Fibroblast of skin of left biceps (primary cell): ENCODE data around the gene PLOD1.
"Not testable (repeated sequence)": the region's sequence is repeated elsewhere in the genome, so short reads cannot be mapped to it uniquely, and the experiment has no call there.

Experiments
- DNase-seq, 2 experiments: peaks; one replicate each; pipeline ENCODE4 v3.0.0-alpha.2; 2013; ENCODE audit warnings: low read depth in 2 of 2

PLOD1 gene

DNA sequence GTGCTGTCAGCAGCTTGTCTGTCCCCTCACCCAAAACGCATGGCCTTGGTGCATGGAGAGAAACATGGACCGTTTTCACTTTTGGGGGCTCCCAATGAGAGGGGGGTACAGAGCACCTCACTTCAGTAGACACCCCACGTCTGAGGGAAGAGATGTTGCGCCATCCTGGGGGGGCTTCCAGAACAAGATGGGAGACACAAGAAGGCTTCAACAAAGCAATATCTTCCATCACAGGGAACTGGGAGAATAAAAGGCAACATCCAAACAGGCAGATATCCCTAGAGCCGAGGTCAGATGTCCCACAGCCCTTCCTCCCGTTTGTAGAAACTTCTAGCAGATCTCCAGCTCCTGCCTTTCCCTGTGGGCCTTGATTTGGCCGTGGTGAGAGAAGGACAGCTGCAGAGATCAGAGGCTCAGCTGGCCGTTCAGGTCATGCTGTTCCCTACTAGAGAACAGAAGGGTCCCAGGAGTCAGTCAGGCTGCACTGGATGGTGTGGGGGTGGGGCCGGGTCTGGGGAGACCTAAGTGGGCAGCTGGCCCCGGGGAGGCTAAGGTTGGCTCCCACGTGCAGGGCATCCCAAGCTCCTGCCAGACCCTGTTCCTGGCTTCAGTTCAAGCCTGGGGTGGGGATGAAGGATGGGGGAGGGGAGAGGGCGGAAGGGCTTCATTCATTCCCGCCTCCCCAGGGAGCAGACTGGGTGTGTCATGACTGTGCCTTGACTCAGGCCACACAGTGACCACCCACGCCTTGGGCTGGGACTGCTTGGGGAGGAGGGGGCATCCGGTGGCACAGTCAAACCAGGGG is 4.4 kb downstream of the PLOD1 start:
- DNase-seq = no peak

DNA sequence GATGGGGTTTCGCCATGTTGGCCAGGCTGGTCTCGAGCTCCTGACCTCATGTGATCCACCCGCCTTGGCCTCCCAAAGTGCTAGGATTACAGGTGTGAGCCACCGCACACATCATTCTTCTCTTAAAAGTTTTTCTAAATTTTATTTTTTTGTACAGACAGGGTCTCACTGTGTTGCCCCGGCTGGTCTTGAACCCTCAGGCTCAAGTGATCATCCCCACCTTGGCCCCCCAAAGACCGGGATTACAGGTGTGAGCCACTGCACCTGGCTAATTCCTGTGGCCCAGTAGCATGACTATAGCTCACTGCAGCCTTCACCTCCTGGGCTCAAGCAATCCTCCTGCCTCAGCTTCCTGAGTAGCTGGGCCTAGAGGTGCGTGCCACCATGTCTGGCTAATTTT is 5.3 kb downstream of the PLOD1 start:
- DNase-seq = not testable (repeated sequence)

DNA sequence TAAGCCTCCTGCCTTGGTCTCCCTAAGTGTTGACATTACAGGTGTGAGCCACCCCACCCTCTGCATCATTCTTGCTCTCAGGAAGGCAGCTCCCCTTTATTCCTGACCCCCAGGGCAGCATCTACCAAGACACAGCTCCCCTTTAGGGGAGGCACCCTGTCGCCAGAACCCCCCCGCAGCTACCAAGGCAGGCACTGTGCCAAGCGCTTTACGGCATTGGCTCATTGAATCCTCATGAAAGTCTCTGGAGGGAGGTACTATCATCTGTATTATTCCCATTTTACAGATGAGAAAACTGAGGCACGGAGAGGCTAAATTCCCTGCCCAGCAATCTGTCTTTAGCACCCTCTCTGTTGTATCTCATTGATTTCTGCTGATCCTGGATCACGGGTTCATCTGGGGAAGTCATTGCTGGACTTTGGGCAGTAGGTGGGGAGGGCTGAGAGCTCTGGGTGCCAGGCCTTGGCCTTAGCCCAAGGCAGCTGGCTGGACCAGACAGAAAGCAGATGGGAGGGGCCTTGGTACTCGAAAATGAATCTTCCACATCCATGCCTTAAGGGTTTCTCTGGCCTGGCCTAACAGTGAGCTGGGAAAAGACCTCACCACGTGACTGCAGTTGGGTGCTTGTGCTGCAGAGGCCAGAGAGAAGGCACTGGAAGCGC is 5.9 kb downstream of the PLOD1 start:
- no peak for DNase-seq

DNA sequence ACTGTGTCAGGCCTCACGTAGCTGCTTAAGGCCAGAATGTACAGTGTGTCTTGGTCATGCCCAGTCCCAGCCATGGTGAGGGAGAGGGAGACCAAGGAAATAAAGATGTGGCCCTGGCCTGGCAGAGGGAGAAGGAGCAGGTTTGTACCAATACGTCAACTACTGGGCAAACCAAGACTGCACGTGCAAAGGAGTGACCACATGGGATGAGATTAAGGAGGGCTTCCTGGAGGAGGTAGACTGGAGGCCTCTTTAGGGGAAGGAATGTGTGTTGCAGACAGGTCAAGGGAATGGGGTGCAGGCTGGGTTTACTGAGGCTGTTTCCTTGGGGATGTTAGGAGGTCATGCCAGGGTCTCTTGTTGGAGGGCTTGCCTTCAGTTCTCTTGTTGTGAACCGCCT is 7.8 kb downstream of the PLOD1 start:
- DNase-seq = no peak

DNA sequence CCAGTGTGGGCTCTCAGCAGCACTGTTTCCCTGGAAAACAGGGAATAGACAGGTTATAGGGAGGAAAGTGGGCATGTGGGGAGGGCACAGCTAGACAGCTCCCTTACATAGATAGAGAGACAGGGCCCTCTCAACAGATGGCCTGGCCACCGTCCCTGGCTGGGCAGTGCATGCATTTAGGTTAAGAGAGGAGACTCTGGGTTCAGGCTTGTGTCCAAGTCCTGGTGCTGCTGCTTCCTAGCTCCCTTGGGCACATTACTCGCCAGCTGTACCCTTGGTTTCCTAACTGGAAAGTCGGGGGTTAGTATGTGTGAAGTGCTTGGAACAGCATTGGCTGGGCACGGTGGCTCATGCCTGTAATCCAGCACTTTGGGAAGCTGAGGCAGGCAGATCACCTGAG is 9.1 kb downstream of the PLOD1 start:
- no peak for DNase-seq

DNA sequence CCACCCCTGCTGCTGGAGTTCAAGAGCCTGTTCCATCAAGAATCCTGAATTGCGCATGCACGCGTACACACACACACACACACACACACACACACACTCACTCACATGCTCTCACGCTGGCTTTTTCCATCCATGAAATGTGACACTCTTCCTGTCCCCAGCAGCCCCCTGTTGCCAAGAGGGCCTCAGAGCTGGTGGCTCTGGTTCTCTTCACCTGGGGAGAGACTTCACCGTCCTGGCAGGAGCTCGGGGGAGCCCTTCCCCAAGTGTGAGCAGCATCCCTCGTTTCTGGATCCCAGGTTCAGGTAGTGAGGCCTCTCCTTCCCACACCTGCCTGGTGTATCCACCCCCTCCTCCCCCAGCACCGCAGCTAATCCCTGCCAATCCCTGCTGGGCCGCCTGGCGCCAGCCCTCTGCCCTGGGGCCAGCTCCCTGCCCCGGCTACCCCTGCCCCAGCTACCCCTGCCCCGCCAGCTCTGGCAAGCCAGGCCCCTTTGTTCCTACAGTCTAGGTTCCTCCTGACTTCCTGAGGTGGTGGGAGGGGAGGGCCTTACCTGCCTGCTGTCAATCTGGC is 9.9 kb downstream of the PLOD1 start:
- no peak for DNase-seq

DNA sequence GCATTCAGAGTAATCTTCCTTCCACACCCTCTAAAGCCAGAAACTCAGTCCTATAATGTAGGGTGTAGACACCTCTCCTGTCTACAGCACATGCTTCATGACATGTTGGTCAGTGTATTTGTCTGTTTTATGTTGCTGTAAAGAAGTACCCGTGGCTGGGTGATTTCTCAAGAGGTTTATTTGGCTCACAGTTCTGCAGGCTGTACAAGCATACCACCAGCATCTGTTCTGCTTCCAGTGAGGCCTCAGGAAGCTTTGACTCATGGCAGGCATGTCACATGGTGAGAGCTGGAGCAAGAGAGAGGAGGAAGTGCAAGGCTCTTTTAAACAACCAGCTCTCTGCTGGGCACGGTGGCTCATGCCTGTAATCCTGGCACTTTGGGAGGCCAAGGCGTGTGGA is 12.1 kb downstream of the PLOD1 start:
- no peak for DNase-seq

DNA sequence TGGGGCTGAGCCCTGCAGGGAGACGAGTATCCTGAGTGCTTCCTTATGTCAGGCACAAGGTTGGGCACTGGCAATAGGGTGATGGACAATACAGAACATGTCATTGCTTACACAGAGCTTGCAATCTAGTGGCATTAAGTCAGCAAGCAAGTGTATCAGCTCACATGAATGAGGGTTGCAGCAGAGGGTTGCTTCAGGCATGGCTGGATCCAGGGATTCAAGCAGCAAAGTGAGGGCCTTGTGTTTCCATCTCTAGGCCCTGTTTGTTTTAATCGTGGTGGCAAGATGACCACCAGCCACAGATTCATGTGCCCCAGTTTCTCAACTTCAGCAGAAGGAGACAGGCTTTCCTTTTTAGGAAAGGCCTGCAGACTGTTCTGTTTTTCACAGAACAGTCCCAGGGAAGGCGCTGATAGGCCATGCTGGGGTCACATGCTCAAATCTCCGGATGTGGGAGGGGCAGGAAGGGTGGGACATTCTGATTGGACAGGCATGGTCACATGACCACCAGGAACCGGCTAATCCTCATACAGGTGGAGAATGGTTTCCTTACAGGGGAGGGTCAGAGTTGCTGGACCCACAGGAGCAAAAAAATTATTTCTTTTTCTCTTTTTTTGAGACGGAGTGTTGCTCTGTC is 14.4 kb downstream of the PLOD1 start:
- DNase-seq = no peak

DNA sequence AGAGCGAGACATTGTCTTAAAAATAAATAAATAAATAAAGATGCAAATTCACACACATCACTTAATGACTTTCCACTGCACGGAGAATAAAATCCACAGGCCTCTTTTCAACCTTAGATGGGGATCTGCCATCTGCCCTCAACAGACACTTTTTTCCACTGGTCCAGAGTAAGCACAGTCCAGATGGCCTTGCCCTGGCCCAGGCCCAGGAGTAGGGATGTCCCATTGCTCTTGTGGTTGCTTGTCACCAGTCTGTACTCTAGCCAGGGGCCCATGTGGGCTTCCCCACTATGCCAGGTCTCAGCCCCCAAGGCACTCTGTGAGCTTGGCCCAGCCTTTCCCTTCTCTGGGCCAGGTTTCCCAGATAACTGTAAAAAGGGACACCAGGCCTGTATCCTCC is 17.4 kb downstream of the PLOD1 start:
- no peak for DNase-seq

DNA sequence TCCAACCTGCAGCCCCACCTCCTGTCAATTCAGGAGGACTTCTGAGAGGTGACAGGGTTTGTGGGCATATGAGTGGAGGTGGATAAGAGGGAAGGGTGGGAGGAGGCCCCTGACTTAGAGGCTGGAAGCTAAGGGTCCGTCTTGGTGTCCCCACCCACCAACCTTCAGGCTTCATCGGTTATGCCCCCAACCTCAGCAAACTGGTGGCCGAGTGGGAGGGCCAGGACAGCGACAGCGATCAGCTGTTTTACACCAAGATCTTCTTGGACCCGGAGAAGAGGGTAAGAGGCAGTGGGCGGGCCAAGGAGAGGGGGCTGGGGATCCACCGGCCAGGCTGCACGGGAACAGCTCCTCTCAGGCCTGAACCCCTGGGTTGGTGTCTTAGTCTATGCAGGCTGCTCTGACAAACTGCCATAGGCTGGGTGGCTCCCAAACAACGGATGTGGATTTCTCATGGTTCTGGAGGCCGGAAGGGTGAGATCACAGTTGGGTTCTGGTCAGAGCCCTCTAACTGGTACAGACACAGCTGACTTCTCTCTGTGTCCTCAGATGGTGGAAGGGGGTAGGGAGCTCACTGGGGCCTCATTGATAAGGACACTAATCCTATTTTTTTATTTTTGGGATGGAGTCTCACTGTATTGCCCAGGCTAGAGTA is 18.1 kb downstream of the PLOD1 start:
- DNase-seq = no peak

DNA sequence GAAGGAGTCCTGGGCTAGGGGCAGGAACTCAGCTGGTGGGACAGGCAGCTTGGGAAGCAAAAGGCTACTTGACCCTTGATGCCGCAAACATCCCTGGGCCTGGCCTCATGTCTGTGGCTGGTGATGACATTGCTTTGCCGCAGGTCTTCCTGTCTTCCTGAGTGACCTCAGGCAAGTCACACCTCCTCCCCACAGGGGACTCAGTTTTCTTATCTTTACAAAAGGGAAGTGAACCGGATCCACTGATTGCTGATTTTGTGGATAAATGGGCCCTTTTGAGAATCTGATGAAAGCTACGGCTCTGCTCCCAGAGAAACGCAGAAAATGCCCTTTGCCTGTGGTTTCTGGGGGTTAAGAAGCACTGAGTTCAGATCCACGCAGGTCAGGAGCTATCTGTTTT is 20.7 kb downstream of the PLOD1 start:
- no peak for DNase-seq

DNA sequence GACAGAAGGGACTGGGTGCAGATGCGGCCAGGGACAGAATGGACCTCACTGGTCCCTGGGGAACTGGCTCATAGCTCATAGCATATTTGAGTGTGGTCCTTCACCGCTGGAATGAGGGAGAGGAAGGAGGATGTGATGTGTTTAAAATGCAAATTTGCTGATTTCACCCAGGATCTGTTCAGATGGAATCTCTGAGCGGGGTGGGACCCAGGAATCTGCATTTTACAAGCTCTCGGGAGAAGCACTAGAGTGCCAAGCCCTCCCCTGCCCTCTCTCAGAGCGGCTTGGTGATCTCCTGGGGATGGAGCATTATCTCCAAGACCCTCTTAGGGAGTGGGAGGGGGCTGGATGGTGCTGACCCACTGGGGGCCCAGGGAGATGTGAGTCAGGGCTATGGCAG is 22.9 kb downstream of the PLOD1 start:
- no peak for DNase-seq

DNA sequence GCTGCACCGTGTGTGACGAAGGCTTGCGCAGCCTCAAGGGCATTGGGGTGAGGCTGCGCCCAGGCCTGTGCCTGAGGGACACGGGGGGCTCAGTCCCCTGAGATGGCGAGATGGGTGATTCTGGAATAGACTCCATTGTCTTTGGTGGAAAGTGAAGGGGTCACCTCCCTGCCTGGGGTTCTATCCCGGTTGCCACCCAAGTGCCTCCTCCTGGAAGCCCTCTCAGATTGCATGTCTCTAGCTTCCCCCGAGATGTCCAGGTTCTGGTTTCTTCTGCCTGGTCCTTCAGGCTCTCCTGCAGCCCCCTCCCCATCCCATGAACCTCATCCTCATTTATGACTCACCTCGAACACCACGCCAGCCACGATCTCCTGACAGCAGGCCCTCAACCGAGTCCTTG is 23.4 kb downstream of the PLOD1 start:
- no peak for DNase-seq

DNA sequence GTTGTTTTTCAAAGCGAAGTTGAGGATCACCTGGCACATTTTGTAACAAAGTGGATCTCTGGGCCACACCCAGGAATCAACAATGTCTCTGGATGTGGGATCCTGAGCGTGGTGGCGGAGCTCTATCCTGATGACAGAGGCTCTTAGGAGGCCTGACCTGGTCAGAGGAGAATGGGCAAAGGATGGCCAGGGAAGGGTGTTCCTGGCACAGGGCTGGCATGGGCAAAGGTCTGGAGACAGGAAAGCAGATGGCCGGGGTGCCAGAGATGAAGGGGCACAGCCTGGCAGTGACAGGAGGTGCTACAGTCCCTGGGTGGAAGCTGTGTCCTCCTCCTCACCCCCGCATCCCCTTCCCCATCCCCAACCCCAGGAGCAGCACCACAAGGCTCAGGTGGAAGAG is 25.8 kb downstream of the PLOD1 start:
- no peak for DNase-seq

DNA sequence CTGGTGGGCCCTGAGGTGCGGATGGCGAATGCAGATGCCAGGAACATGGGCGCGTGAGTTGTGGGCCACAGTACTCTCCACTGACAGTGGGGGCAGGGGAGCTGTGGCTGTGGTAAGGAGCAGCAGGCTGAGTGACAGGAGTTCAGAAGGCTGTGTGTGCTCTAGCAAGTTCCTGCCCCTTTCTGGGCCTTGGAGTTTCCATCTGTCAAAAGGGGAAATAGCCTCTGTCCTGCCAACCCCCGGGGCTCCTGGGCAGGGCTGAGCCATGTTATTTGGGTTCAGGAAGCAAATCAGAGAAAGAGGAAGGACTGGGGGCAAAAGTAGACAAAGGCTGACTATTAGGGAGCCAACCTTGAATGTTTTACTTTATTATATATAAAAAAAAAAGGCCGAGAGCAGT is 26.2 kb downstream of the PLOD1 start:
- DNase-seq = no peak

DNA sequence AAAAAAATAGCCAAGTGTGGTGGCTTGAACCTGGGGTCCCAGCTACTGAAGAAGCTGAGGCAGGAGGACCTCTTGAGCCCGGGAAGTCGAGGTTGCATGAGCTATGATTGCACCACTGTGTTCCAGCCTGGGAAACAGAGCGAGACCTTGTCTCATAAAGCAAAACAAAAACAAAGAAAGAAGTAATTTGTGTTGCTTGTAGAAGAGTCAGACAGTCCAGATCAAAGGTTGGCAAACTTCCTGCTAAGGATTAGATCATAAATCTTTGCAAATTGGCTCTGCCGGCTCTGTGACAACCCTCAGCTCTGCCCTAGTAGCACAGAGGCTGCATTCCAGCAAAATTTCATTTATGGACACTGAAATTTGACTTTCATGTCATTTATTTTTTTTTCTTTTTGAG is 26.7 kb downstream of the PLOD1 start:
- no peak for DNase-seq

DNA sequence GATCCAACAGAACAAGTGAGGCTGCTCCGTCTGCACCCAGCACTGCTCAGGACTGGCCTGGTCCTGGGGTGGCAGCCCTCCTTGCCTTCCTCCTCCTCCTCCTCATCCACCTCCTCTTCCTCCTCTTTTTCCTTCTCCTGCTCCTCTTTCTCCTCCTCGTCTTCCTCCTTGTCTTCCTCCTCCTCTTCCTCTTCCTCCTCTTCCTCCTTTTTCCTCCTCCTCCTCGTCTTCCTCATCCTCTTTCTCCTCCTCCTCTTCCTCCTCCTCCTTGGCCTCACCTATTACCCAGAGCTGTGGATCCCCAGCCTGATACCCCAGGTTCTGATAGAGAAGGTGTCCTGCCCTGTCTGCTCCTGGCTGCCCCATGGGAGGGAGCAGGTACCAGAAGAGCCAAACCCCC is 29.1 kb downstream of the PLOD1 start:
- no peak for DNase-seq

DNA sequence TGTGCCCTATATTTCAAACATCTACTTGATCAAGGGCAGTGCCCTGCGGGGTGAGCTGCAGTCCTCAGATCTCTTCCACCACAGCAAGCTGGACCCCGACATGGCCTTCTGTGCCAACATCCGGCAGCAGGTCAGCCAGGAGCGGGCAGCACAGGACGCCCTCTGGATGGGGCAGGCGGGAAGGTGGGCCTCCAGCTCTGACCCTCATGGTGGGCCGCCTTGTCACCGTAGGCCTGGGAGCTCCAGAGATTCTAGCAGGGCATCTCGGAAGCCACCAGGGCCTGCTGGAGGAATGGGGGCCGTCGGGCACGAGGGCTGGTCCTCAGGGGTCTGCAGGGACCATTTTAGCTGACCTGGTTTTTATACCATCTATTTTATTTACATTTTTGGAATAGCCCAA is 30.1 kb downstream of the PLOD1 start:
- no peak for DNase-seq

DNA sequence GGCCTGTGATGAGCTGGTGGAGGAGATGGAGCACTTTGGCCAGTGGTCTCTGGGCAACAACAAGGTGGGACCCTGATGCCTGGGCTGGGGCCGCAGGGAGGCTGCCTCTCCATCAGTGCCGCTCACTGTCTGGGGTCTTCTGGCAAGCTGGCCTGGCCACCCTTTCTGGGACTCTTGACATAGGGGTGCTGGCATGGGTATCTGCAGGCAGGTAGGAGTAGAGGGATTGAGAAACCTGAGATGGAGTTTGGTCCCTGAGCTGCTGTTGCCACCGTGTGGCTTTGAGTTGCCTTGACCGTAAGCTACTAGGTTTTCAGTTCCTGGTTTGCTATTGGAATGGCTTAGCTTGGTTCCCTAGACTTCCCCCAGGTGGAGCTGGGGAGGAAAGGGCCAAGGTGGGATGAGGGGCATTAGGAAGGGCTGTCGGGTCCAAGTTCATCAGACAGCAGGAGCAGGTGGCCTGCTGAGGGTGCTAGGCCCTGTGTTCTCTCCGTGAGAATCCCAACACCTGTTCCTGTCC is 32.6 kb downstream of the PLOD1 start:
- no peak for DNase-seq

DNA sequence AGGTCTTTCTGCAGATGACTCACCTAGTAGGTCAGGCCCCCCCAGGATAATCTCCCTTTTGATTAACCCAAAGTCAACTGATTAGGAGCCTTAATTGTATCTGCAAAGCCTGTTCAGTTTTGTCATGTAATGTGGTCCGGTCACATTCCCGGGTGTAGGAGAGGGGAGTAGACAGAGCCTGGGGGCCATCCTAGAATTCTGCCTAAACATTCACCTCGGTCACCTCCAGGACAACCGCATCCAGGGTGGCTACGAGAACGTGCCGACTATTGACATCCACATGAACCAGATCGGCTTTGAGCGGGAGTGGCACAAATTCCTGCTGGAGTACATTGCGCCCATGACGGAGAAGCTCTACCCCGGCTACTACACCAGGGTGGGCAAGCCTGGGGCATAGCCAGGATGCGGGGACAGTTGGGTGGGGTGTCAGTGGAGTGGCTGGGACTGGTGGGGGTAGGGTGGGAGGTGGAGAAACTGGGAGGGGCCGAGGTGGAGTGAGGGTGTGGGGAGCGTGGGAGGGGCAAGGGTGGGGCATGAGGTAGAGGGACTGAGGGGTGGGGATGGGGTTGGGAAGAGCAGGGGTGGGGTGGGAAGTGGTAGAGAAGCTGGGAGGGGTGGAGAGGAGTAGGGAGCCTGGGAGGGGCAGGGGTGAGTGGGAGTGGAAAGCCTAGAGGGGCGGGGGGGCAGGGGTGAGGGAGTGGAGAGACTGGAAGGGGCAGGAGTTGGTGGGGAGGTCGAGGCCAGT is 36.1 kb downstream of the PLOD1 start:
- DNase-seq = no peak

DNA sequence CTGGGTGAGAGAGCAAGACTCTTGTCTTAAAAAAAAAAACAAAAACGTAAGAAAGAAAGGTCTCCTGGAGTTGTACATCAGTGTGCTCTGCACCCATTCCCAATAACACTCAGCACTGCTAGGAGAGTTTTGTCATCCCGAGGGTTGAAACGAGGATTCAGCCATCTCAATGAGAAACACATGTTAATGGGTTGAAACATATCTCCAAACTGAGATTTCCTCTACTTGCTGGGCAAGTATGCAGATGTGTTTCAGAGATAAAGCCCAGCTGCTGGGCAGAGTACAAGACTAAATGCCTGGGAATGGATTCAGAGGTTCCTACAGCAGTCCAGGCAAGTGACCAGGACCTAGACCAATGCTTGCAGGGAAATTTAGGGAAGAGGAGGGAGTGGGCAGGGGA is 43.1 kb downstream of the PLOD1 start:
- peak; percentile 22 to 31 for DNase-seq
